Endodermal cell (in vitro differentiated cells): ENCODE data around the gene FUT8. TPM values are rescaled to one million over a fixed set of nuclear protein-coding genes. Genes with fewer than 3 reads are reported as not detected.

Experiments
- DNase-seq: peaks from one replicate; pipeline ENCODE4 v3.0.0-alpha.2; 2017
- H3K27ac ChIP-seq: 2 replicates; pipeline ENCODE4 v1.5.1; 2013; ENCODE audit warnings: mild to moderate bottlenecking, low read depth, low read length, moderate library complexity
- H3K27me3 ChIP-seq: 2 replicates; pipeline ENCODE4 v1.6.1; 2013; ENCODE audit warnings: mild to moderate bottlenecking, low read length, moderate library complexity; ENCODE audit not compliant: insufficient read depth, control insufficient read depth, poor library complexity, severe bottlenecking
- H3K36me3 ChIP-seq: 2 replicates; pipeline ENCODE4 v1.7.0; 2013; ENCODE audit warnings: mild to moderate bottlenecking, low read length, moderate library complexity; ENCODE audit not compliant: control insufficient read depth, insufficient read depth
- H3K4me1 ChIP-seq: one replicate; pipeline ENCODE4 v1.7.0; 2013; ENCODE audit warnings: low read length; ENCODE audit not compliant: control insufficient read depth, insufficient read depth
- H3K4me3 ChIP-seq: 2 replicates; pipeline ENCODE4 v1.5.1; 2013; ENCODE audit warnings: mild to moderate bottlenecking, low read length, moderate library complexity
- H3K9ac ChIP-seq: 2 replicates; pipeline ENCODE4 v1.6.1; 2013; ENCODE audit warnings: mild to moderate bottlenecking, low read length, moderate library complexity; ENCODE audit not compliant: poor library complexity, severe bottlenecking; ENCODE audit errors: extremely low read depth
- H3K9me3 ChIP-seq: 2 replicates; pipeline ENCODE4 v1.6.1; 2013; ENCODE audit warnings: mild to moderate bottlenecking, low read length, moderate library complexity; ENCODE audit not compliant: control insufficient read depth
- H3K27ac Mint-ChIP-seq: 2 replicates; pipeline ENCODE4 v1.8.0; 2020; ENCODE audit warnings: mixed read lengths
- H3K27me3 Mint-ChIP-seq: 2 replicates; pipeline ENCODE4 v1.8.0; 2021; ENCODE audit warnings: mild to moderate bottlenecking, mixed read lengths; ENCODE audit not compliant: insufficient read depth
- H3K36me3 Mint-ChIP-seq: 2 replicates; pipeline ENCODE4 v1.8.0; 2020; ENCODE audit warnings: low read depth, mixed read lengths
- H3K4me1 Mint-ChIP-seq: 2 replicates; pipeline ENCODE4 v1.8.0; 2020; ENCODE audit warnings: mixed read lengths
- H3K4me3 Mint-ChIP-seq: 2 replicates; pipeline ENCODE4 v1.8.0; 2020; ENCODE audit warnings: mild to moderate bottlenecking, moderate library complexity, mixed read lengths
- H3K9me3 Mint-ChIP-seq: 2 replicates; pipeline ENCODE4 v1.8.0; 2020; ENCODE audit warnings: mild to moderate bottlenecking, mixed read lengths
- CTCF ChIP-seq: fragments of 200-600 bp; sonication (generic); conservative IDR thresholded peaks from 2 replicates; pipeline ENCODE4 v1.5.0; 2021; ENCODE audit warnings: antibody characterized with exemption, mild to moderate bottlenecking
- WGBS, 2 experiments: methylation state at CpG; one replicate each; pipeline versions ENCODE4 v1.1.5 to v1.1.7; 2013; ENCODE audit warnings: missing lambda C conversion rate in 2 of 2, mixed read lengths in 1 of 2; ENCODE audit not compliant: insufficient coverage in 1 of 2, insufficient read length in 1 of 2; 5-methylcytosine and 5-hydroxymethylcytosine counted together
- total RNA-seq, 2 donors: library from RNA; stranded (reverse); fragmentation: NEBNext Ultra II Directional in 1 of 2; extraction: Animal tissue kit (Norgen Biotek cat#: 25700) in 1 of 2; gene quantifications; 2 replicates in 1 of 2; 3 replicates in 1 of 2; pipeline ENCODE4 v1.2.1, GENCODE V29; 2021

The FUT8 gene
- total RNA-seq, 2 donors from 2014 or later: 63.9 to 76.9 TPM

DNA sequence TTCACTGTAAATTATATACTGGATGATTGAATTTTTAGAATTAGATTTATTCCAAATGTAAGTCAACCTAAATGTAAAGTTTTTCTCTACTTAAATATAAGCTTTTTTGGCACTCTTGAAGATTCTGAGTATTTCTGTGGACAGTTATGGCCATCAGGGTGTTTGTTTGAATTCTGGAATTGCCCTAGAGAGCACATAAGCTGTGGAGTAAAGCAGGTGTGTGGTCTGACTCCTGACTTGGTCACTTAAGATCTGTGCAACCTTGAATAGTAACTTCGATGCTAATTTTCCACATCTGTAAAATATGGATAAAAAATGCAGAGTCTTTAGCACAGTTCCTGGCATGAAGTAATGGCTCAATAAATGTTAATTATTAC is 64.4 kb downstream of the FUT8 start:
- H3K9ac ChIP-seq: no peak overlapping the region
- H3K27ac ChIP-seq: no peak overlapping the region
- H3K27me3 ChIP-seq: no peaks in the 10 kb centered on the region
- WGBS, 2 experiments: 100% methylated on average over 1 of the region's 1 CpG
- Mint-ChIP-seq H3K4me1 (peaks cover 23% of the 10 kb centered on the region), H3K27me3 (peaks cover 3% of the 10 kb centered on the region), H3K9me3 (no peaks in the 10 kb centered on the region), H3K4me3 (no peak overlapping the region), H3K27ac (no peak overlapping the region), H3K36me3 (no peaks in the 10 kb centered on the region)
- TF ChIP-seq CTCF: no peak
- no peak overlapping the region for H3K4me3 ChIP-seq
- no peak for DNase-seq
- no peaks in the 10 kb centered on the region for H3K9me3 ChIP-seq
- H3K4me1 ChIP-seq: peaks cover 2% of the 10 kb centered on the region
- no peaks in the 10 kb centered on the region for H3K36me3 ChIP-seq

- Mint-ChIP-seq H3K4me1 (peaks cover 19% of the 10 kb centered on the region), H3K27ac (no peak overlapping the region), H3K4me3 (no peak overlapping the region), H3K27me3 (peaks cover 5% of the 10 kb centered on the region), H3K36me3 (no peaks in the 10 kb centered on the region), H3K9me3 (no peaks in the 10 kb centered on the region)
- 96% methylated on average over 3 of the region's 4 CpGs; no CpG with 5 or more reads in 1 of the 2 experiments for WGBS, 2 experiments
- no peak overlapping the region for H3K27ac ChIP-seq
- no peak overlapping the region for H3K9ac ChIP-seq
- H3K4me1 ChIP-seq: peaks cover 2% of the 10 kb centered on the region
- H3K9me3 ChIP-seq: no peaks in the 10 kb centered on the region
- no peak overlapping the region for H3K4me3 ChIP-seq
- no peak for DNase-seq
- no peaks in the 10 kb centered on the region for H3K27me3 ChIP-seq
- TF ChIP-seq CTCF: no peak
- no peaks in the 10 kb centered on the region for H3K36me3 ChIP-seq
These were observed 65.5 kb downstream of the FUT8 start for GRCh38 chr14:65478017-65478416.

DNA sequence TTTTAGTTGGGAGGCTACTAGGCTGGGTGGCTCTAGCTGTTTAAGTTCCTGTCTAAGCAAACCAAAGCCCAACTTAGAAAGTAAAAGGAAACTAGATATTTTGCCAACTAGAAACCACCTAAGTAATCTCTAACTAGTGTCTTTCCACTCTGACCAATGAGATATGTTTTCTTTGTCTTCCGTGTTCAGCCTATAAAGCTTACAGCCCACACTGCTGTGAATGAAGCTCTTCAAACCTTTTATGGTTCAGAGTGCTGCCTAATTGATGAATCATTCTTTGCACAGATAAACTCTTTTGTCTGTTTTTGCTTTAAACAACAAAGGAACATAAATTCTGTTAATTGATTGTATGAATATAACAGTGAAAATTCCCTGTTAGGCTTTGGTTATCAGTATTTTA is 66.1 kb downstream of the FUT8 start:
- no peak for DNase-seq
- Histone ChIP-seq H3K36me3 (no peaks in the 10 kb centered on the region), H3K4me3 (no peak overlapping the region), H3K27ac (no peak overlapping the region), H3K4me1 (peaks cover 2% of the 10 kb centered on the region), H3K9ac (no peak overlapping the region), H3K27me3 (no peaks in the 10 kb centered on the region), H3K9me3 (no peaks in the 10 kb centered on the region)
- H3K27me3 Mint-ChIP-seq: peaks cover 5% of the 10 kb centered on the region
- TF ChIP-seq CTCF: no peak
- H3K36me3 Mint-ChIP-seq: no peaks in the 10 kb centered on the region
- no peak overlapping the region for H3K4me3 Mint-ChIP-seq
- H3K27ac Mint-ChIP-seq: no peak overlapping the region
- H3K9me3 Mint-ChIP-seq: no peaks in the 10 kb centered on the region
- WGBS, 2 experiments: 67 to 82% methylated on average over 1 of the region's 1 CpG
- peaks cover 19% of the 10 kb centered on the region for H3K4me1 Mint-ChIP-seq
